MV-4-11 (cell line): ENCODE results near the gene MPLKIP.
"Not testable (repeated sequence)": the region's sequence is repeated elsewhere in the genome, so short reads cannot be mapped to it uniquely, and the experiment has no call there.

Experiments
- DNase-seq: peaks from one replicate; lab custom pipeline; 2025; lab: John Stamatoyannopoulos, UW

Gene MPLKIP

DNA sequence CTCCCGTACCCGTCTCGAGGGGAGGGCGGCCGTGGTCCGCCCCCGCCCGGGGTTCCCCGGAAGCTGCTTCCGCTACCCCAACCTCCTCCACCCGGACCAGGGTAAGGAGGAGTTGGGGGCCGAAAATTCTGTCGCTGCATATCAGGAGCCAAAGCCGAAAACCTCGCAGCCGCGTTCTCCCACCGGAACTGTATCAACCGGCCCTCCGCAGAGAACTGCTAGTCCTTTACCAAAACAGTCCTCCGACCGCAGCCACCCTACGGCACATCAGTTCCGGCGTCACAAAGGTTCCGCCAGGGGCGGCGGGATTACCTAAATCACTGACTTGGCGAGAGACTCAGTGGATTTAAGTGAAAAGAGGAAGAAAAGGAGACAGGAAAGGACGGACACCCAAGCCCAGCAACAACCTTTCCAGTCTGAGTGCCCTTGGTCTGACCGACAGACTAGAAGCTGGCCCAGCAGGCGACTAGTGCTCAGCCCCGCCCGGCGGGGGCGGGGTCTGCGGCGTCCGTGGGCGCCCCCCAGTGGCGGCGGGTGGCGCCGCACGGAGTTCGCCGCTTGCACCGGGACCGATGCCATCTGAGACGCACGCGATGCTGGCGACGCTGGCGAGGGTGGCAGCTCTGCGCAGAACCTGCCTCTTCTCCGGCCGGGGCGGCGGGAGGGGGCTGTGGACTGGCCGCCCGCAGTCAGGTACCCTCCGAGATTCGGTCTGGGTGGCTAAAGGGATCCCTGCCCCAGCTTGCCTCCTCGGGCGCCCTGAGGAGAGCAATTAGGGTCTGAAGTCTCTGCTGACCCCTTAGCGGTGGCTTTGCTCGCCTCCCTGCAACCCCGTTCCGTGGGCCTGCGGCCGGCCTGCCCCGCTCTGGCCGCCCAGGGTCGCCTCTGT lies at the start of gene MPLKIP, which contains the start of gene SUGCT:
MPLKIP (minus strand) TSS at position 195 of the 889 bp plus-strand sequence; CDS start at position 140, 55 bp downstream.
SUGCT (plus strand) TSS at position 578 of the 889 bp plus-strand sequence.
- DNase-seq: peak; percentile 81

DNA sequence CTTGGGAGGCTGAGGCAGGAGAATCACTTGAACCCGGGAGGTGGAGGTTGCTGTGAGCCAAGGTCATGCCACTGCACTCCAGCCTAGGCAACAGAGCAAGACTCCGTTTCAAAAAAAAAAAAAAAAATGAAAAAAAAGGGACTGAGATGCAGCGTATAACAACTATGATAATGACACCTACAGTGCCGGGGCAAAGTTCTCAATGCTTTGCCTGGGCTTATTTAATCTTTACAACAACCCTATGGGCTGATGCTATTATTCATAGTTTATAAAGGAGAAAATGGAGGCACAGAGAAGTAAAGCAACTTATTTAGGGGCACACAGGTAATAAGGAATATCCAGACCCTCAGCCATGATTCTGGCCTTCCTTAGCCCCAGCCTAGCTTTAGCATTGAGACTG lies 48.0 kb upstream of the MPLKIP start:
- no peak for DNase-seq

DNA sequence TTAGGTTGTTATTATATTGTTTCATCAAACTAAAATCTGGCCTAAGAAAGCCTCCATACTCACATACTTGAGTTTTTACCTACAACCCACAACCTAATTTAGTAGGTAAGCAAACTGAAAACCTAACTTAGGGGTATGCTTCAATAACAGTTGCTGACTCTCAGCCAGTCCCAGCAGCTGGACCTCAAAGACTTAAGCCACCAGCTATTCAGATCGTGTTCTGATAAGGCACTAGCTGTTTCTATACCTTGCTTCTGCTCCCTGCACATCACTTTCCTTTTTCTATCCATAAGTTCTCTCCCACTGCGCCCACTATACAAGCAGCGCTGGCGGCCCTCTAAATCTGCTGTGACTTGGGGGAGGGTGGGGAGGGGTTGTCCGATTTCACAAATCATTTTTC lies 42.6 kb upstream of the MPLKIP start:
- no peak for DNase-seq

DNA sequence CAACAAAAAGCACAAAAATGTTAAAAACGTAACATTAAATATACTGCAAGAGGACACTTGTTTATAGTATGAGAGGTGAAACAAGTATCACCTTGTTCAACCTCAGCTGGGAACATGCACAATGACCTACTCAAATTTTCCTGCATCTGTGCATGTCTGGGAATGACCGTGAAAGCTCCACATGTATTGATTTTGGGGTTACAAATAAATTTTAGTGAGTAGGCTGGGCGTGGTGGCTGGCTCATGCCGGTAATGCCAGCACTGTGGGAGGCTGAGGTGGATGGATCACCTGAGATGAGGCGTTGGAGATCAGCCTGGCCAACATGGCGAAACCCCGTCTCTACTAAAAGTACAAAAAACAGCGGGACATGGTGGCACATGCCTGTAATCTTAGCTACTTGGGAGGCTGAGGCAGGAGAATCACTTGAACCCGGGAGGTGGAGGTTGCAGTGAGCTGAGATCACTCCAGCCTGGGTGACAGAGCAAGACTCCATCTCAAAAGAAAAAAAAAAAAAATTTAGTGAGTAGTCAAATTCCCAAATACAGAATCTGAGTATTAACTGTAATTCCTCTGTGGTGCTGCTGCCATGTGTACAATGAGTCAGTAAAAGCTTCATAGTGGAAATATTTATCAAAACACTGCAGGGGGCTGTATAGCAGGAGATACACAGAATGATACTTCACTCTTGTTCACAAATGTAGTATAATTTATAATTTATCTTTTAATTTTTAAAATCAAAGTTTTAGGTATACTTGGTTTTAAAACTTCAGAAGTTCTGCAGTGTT lies 41.5 kb upstream of the MPLKIP start:
- DNase-seq: no peak

DNA sequence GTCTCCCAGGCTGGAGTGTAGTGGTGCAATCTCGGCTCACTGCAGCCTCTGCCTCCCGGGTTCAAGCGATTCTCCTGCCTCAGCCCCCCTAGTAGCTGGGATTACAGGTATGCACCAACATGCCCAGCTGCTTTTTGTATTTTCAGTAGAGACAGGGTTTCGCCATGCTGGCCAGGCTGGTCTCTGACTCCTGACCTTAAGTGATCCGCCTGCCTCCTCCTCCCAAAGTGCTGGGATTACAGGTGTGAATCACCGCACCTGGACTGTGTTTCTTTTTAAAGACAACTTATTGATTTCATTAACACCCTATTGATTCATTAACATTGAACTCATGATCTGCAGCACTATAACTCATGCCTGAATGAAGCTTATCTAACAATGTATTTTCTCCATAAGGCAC lies 40.8 kb upstream of the MPLKIP start:
- not testable (repeated sequence) for DNase-seq

DNA sequence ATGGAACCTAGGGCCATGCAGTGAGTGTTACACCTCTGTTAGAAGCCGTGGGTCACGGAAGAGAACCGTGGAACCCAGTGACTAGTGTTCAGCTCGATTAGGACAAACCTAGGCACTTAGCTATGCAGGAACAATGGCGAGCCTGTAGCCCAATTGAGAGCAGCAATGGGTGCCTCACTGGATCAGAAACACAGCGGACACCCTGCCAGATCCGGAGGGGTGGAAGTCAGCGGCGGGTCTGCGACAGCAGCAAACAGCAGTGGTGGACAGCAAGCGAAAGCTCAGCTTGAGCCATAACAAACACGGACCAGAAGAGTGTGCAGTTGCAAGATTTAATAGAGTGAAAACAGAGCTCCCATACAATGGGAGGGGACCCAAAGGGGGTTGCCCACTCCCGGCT lies 38.7 kb upstream of the MPLKIP start:
- not testable (repeated sequence) for DNase-seq

DNA sequence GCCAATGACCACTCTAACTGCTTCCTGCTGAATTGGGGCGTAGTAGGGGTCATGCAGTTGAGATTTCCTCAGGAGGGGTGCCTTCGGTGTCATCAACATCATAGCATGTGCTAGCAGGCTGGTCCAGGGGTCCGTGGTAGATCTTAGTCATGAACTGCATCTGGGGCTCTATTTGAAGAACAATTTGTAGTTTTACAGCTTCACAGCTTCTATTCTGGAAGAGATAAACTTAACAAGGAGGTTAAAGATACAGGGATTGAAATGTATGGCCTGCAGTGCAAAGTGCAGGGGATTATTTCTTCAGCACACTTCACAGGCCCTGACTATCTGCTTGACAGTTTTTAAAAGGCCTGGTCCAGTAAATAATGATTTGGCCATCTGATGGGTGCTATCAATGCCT lies 33.8 kb upstream of the MPLKIP start:
- DNase-seq: not testable (repeated sequence)

DNA sequence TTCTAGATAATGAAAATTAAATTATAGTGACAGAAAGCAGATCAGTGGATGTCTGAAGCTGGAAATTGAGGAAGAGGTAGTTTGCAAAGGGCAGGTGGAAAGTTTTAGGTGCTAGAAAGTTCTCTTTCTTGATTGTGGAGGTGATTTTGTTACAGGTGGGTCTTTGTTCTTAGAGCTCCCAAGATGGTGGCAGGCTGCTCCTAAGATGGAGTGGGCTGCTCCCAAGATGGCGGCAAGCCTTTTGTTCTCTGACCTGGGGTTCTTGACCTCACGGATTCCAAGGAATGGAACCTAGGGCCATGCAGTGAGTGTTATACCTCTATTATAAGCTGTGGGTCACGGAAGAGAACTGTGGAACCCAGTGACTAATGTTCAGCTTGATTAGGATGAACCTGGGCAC lies 32.9 kb upstream of the MPLKIP start:
- DNase-seq: no peak

DNA sequence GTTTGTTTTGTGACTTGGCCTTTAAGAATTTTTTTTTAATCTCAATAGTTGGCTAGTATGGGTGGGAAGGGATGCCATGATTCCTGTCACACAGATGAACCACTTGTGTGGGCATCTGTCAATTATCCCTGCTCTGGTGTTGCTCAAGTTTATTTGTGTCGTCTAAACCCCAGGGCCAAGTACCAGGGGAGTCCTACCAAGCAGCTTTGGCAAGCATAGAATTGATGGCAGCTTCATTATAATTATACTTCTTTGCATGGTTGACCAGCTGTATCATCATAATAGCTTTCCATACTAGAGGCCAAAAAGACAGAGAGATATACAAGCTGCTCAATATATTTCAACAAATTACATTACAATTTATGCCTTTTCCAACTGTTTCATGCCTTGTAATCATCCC lies 30.8 kb upstream of the MPLKIP start:
- DNase-seq: no peak

DNA sequence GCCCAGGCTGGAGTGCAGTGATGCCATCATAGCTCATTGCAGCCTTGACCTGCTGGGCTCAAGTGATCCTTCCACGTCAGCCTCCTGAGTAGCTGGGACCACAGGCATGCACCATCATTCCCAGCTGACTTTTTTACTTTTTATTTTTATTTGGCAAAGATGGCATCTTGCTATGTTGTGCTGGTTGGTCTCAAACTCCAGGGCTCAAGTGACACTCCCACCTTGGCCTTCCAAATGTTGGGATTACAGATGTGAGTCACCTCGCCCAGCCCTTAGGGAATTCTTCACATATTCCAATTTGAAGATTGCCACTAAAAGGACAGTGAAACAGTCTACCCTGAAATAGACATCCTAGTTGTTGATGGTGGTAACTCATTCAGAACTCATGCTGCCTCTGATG lies 28.1 kb upstream of the MPLKIP start:
- DNase-seq: no peak

DNA sequence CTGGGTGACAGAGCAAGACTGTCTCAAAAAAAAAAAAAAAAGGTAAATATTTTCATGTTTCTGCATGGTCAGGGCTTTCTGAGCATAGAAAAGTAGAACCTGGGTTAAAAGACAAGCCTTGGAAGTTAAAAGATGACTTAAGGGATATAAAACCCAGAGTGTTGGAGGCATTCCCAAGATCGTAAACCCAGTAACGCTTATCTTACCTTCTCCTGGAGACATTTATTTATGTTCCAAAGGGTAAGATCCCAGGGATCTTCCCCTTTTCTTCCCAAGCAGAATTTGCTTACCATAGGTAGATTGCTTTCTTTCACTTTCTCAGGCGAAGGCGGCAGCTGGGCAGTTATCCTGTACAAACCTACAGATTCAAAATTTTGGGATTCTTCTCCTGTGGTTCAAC lies 22.6 kb upstream of the MPLKIP start:
- no peak for DNase-seq

DNA sequence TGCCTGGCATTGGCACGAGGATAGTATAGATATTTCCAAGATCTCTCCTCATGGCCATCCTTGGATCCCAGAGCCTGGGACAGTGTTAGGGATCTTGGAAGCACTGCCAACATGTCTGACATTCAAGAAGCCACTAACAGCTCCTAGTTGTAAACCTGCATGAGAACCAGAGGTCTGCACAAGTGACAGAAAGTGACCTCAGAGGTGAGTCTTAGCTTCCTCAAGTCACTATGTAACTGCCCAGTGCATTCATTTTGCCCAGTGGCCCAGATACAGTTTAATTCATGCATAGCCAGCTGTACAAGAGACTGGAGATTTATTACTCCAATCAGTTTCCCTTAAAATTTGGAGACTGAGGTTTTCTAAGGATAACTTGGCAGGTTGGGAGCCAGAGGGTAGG lies 17.1 kb upstream of the MPLKIP start:
- DNase-seq: no peak

DNA sequence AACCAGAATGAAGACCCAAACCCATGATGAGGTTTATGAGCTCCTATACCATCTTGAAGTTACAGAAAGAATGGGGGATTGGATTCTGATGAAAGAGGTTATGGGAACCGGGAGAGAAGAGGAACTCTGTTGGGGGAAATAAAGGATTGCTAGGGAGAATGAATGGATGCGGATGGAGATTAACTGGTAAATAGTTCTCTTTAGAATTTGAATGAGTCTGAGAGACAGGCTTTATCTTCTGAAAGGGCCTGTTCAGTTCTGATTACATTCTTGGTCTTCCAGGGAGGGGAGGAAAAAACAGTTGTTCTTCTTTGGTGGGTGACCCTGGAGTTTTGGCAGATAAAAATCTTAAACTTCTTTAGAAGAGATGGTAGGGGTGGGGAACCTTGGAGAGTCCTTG lies 14.2 kb upstream of the MPLKIP start:
- DNase-seq: no peak

DNA sequence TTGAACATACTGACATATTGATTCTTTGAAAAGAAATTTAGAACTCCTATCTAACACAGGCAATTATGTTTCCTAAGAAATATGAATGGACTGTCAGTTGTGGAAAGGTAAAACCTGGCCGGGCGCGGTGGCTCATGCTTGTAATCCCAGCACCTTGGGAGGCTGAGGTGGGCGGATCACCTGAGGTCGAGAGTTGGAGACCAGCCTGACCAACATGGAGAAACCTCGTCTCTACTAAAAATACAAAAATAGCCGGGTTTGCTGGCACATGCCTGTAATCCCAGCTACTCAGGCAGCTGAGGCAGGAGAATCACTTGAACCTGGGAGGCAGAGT lies 13.8 kb upstream of the MPLKIP start:
- not testable (repeated sequence) for DNase-seq

DNA sequence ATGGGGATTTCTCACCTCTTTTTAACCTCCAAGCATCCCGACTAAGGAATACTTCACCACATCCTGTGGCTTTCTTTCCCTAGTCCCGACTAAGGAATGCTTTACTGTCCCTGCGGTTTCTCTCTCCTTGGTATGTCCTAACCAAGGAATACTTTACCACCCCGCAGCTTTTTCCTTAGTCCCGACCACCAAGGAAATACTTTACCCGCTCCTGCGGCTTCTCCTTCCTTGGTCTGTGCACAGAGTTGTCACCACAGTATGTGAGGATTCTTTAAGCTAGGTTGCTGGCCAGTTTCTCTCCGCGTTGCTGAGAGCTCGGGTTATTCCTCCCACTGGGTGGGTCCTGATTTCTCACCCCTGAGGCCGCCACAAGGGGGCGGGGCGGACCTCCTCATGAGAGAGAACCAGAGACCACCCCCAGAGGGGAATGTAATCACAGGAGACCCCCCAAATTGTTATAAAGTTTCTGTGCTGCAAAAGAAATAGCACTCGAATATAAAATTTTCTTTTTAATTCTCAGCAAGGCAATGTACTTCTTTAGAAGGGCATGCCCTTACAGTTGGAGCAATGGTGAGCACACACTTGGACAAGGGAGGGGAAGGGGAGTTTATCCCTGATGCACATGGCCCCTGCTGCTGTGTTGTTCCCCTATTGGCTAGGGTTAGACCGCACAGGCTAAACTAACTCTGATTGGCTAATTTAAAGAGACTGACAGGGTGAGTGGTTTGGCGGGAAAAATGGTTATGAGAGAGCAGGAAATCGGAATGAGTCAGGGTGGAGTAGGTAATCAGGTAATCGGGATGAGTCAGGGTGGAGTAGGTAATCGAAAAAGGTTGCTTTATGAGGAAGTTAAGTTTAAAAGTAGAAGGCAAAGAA lies 13.2 kb upstream of the MPLKIP start:
- DNase-seq: no peak

DNA sequence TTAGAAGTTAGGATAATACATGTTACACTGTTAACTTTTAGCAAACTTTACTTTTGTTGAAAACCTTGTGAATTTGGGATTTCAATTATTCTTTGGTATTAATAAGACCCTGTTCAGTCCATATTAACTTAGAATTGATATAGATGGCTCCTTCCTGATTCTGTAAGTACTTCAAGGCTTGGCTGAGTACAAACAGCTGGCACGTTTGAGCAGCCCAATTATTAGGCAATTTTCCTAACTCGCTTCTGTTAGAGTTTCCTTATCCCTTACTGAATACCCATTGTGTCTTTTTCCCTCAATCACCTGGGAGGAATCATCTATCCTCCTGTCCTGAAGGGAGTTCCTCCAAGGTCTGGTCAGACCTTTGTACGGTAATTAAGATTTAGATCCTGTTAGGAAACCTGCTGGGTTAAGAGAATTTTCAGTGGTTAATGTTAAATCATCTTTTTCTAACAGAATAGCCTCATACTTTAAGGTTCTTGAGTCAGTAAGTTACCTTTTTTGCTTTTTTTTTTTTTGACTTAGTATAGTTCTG lies 11.2 kb upstream of the MPLKIP start:
- not testable (repeated sequence) for DNase-seq

DNA sequence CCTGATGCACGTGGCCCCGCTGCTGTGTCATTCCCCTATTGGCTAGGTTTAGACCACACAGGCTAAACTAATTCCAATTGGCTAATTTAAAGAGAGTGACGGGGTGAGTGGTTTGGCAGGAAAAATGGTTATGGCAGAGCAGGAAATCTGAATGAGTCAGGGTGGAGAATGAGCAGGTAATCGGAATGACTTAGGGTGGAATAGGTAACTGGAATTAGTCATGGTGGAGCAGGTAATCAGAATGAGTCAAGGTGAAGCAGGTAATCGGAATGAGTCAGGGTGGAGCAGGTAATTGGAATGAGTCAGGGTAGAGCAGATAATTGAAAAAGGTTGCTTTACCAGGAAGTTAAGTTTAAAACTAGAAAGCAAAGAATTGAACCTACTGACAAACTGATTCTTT lies 7.5 kb upstream of the MPLKIP start:
- not testable (repeated sequence) for DNase-seq

DNA sequence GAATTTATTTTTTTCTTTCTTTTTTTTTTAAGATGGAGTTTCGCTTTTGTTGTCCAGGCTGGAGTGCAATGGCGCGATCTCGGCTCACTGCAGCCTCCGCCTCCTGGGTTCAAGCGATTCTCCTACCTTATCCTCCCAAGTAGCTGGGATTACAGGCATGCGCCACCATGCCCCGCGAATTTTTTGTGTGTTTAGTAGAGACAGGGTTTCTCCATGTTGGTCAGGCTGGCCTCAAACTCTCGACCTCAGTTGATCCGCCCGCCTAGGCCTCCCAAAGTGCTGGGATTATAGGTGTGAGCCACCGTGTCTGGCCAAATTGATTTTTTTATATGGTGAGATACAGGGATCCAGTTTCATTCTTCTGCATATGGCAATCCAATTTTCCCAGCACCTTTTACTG lies 5.5 kb upstream of the MPLKIP start:
- DNase-seq: not testable (repeated sequence)

DNA sequence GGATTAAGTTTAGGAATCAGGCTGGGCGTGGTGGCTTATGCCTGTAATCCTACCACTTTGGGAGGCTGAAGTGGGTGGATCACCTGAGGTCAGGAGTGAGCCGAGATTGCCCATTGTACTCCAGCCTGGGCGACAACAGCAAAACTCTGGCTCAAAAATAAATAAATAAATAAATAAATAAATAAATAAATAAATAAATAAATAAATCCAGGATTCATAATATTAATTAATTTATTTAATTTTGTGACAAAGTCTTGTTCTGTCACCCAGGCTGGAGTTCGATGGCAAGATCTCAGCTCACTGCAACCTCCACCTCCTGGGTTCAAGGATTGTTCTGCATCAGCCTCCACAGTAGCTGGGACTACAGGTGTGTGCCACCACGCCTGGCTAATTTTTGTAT lies 4.6 kb upstream of the MPLKIP start:
- no peak for DNase-seq

DNA sequence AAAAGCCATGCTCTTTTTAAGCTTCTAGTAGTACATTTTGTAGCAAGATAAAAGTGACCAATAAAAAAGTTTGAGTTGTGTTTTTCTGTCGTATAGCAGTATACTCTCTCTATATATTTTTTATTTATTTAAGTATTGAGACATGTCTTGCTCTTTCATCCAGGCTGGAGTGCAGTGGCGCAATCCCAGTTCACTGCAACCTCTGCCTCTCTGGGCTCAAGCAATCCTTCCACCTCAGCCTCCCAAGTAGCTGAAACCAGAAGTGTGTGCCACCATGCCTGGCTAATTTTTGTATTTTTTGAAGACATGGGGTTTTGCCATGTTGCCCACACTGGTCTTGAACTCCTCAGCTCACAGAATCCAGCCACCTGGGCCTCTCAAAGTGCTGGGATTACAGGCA lies 3.1 kb upstream of the MPLKIP start:
- DNase-seq: no peak

DNA sequence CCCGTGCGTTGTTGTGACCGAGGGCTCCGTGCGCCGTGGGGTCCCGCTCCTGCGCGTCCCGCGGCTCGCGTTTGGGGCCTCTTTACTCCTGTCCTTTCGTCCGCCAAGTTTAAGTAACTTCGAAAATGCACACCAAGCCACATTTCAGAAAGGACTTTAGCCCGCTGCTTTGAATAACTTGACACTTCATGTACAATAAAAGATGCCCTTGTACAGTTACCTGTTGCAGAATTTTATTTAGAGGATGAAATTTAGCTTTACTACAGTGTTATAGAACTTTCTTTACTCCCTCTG lies 842 bp upstream of the MPLKIP start:
- DNase-seq: no peak
